ENCODE data around the gene HERPUD2.

Gene HERPUD2, protein sequence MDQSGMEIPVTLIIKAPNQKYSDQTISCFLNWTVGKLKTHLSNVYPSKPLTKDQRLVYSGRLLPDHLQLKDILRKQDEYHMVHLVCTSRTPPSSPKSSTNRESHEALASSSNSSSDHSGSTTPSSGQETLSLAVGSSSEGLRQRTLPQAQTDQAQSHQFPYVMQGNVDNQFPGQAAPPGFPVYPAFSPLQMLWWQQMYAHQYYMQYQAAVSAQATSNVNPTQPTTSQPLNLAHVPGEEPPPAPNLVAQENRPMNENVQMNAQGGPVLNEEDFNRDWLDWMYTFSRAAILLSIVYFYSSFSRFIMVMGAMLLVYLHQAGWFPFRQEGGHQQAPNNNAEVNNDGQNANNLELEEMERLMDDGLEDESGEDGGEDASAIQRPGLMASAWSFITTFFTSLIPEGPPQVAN

GRCh38 chr7:35694784-35695472, at the start of gene HERPUD2:
Gene HERPUD2 (minus strand): TSS chr7:35695135. CDS start chr7:35694330, 805 bp downstream.
- DNase-seq (ENCODE audit: low read depth), result peak; percentile 88

GRCh38 chr7:35738889-35739288, 44.0 kb upstream of the HERPUD2 start:
- no peak for DNase-seq (ENCODE audit: low read depth)

DNA sequence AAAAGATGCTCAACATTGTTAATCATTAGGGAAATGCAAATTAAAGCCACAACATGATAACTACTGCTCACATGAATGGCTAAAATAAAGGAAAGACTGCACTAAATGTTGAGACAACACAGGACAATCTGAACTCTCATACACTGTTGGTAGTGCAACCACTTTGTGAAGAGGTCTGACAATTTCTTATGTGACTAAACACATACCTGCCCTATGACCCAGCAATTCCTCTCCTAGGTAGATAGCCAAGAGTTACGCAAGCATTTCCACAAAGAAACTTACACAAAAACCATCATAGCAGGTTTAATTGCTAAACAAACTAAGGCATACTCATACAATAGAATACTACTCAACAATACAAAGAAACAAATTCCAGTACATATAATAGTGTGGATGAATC, 41.8 kb upstream of the HERPUD2 start:
- DNase-seq (ENCODE audit: low read depth), result peak; percentile 54

DNA sequence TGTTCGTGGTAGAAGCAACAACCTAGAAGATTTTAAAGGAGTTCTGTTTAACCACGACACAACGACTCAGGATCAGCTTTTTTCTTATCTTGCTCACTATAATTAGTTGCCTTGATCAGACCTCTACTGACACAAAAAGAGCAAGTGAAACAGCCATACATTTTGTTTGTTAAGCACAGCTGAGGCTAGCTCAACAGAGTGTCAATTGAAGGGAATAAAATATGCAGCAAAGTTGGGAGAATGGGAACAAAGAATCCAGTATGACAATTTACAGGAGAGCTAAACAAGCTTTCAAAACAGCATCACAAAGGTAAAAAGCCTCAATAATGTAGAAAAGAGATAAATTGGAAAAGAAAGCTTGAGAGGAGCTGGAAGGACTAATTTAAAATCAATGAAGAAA, 40.5 kb upstream of the HERPUD2 start:
- no peak for DNase-seq (ENCODE audit: low read depth)

DNA sequence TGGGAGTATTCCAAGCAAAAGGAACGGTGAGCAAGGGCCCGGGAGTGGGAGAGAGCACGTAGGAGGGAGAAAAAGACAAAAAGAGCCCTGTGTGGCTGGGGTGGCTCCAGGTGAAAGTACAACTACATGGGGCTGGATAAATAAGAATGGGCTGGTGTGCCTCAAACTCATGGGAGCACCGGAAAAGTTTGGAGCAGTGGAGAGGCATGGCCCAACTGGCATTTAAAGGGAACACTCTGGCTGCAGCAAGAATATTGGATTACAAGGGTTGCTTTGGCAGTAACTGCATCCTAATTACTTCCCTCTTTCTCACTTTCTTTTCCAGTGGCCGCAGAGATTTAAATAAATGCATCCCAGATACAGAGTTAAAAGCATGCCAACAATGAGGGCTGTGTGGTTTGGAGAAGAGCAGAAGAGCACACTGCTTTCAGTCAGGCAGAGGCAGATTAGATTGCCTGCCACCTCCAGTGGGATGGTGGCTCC, 39.1 kb upstream of the HERPUD2 start:
- peak; percentile 73 for DNase-seq (ENCODE audit: low read depth)

DNA sequence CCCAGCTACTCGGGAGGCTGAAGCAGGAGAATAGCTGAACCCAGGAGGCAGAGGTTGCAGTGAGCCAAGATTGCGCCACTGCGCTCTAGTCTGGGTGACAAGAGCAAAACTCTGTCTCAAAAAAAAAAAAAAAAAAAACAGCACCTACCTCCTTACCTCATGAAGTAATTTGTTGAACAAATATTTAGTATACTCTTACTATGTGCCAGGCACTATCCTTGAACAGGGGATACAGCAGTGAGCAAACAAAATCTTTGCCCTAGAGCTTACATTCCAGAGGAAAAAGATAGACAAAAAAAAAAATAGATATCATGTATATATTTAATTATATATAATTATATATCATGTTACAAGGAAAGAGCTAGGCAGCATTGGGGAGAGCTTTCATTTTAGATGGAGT, 36.4 kb upstream of the HERPUD2 start:
- DNase-seq (ENCODE audit: low read depth), result no peak

- no peak for DNase-seq (ENCODE audit: low read depth)
Measured at GRCh38 chr7:35729061-35729783, 34.3 kb upstream of the HERPUD2 start.

DNA sequence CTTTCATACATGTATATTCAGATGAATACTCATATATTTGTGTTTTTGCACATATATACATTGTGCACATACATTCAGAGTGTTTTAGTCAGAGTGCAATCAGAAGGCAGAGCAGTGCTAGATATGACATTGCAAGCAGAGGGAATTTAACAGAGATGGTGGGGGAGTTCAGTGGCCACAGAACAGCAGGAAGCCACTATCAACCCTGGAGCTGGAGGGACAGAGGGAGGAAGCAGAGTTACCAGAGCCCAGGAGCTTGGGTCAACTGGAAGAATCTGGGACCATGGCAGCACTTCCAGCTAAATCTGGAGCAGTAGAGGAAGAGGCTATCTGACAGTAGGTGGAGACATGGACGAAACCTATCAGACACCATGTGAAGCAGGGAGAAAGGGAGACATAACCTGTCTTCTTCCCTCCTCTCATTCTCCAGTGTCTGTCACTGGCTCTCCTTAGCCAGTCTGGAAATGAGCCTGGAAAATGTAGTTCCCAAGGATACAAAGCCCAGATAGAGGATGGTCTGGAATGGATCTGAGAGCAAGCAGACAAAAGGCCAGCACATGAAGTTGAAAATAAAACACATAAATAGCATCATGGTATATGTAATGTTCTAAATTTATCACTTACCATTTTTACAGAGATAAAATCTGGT, 33.6 kb upstream of the HERPUD2 start:
- DNase-seq (ENCODE audit: low read depth), result no peak

GRCh38 chr7:35727571-35727970, 32.6 kb upstream of the HERPUD2 start:
- DNase-seq (ENCODE audit: low read depth), result no peak

- no peak for DNase-seq (ENCODE audit: low read depth)
Measured at GRCh38 chr7:35726654-35727053, 31.7 kb upstream of the HERPUD2 start.

GRCh38 chr7:35725280-35725680, 30.3 kb upstream of the HERPUD2 start:
- no peak for DNase-seq (ENCODE audit: low read depth)

GRCh38 chr7:35723011-35723410, 28.1 kb upstream of the HERPUD2 start:
- DNase-seq (ENCODE audit: low read depth), result no peak

- no peak for DNase-seq (ENCODE audit: low read depth)
Measured at GRCh38 chr7:35722054-35722849, 27.3 kb upstream of the HERPUD2 start.

- DNase-seq (ENCODE audit: low read depth), result no peak
Measured at GRCh38 chr7:35721288-35721687, 26.4 kb upstream of the HERPUD2 start.

- DNase-seq (ENCODE audit: low read depth), result no peak
Measured at GRCh38 chr7:35720849-35721248, 25.9 kb upstream of the HERPUD2 start.

- no peak for DNase-seq (ENCODE audit: low read depth)
Measured at GRCh38 chr7:35720032-35720431, 25.1 kb upstream of the HERPUD2 start.

GRCh38 chr7:35718047-35718446, 23.1 kb upstream of the HERPUD2 start:
- no peak for DNase-seq (ENCODE audit: low read depth)

DNA sequence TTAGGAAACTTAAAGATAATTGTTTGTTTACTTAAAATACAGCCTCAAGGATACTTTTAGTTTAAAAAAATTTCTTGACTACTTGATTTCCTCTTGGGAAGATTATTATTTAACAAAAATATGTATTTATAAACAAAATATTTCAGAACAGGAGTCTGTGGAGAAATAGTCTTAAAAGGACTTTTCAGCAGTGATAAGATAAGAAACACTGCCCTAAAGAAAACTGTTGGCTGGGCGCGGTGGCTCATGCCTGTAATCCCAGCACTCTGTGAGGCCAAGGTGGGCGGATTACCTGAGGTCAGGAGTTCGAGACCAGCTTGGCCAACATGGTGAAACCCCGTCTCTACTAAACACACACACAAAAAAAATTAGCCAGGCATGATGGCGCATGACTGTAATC, 22.6 kb upstream of the HERPUD2 start:
- no peak for DNase-seq (ENCODE audit: low read depth)

DNA sequence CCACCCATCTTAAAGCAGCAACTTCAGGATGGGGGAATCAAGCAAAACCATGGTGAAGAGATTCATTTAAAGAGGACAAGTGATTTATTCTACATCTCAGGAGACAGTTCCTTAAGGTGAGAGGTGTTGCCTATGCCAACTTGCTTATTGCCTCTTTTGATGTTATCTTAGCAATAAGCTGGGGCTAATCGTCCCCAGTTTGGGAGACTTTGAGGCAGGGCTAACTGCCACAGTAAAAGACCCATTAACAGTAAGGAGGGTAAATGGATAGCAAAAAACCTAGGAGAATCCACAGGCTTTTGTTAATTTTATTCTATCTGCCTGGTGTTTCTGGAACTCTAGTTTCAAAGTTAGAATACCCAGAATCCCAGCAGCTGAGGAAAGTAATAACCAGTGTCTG, 22.1 kb upstream of the HERPUD2 start:
- no peak for DNase-seq (ENCODE audit: low read depth)

GRCh38 chr7:35716038-35716803, 21.3 kb upstream of the HERPUD2 start:
- DNase-seq (ENCODE audit: low read depth), result peak; percentile 39

- DNase-seq (ENCODE audit: low read depth), result no peak
Measured at GRCh38 chr7:35714862-35715261, 19.9 kb upstream of the HERPUD2 start.

Measured in fibroblast of gingiva (primary cell).